K562 (cell line): ENCODE data around the gene CHD2. TPM values are rescaled to one million over a fixed set of nuclear protein-coding genes. Genes with fewer than 3 reads are reported as not detected.

ENCODE experiments used
- CHD2 ChIP-seq: IDR thresholded peaks from 2 replicates; pipeline ENCODE4 v1.6.1; 2011; ENCODE audit warnings: low read depth, low read length
- CTBP1 ChIP-seq: fragments of 450-650 bp; IDR thresholded peaks from 2 replicates; pipeline ENCODE4 v1.6.1; 2016; ENCODE audit warnings: borderline replicate concordance
- CTCF ChIP-seq, 3 experiments: IDR thresholded peaks in 2 of 3; conservative IDR thresholded peaks in 1 of 3; 2 replicates each; pipeline ENCODE4 v1.5.1; 2011 to 2012; ENCODE audit warnings: low read length in 3 of 3, mild to moderate bottlenecking in 3 of 3, control low read depth in 2 of 3, improper control_type of control experiment in 1 of 3, inconsistent platforms in 1 of 3, low read depth in 1 of 3, mixed read lengths in 1 of 3, moderate library complexity in 1 of 3; ENCODE audit not compliant: insufficient read depth in 2 of 3
- CXXC5 ChIP-seq: fragments of 250-450 bp; sonication (Bioruptor Pico); IDR thresholded peaks from 2 replicates; pipeline ENCODE4 v1.8.0; 2022; ENCODE audit warnings: inconsistent platforms, mild to moderate bottlenecking, moderate library complexity
- EHMT2 ChIP-seq: fragments of 450-650 bp; IDR thresholded peaks from 2 replicates; pipeline ENCODE4 v1.6.1; 2018; ENCODE audit warnings: antibody characterized with exemption
- GTF2A2 ChIP-seq: IDR thresholded peaks from 2 replicates; pipeline ENCODE4 v1.6.1; 2016; ENCODE audit warnings: mild to moderate bottlenecking, missing genetic modification characterization, missing compliant biosample characterization
- HNRNPLL ChIP-seq: fragments of 200-400 bp; formaldehyde crosslinking; IDR thresholded peaks from 2 replicates; pipeline ENCODE4 v1.6.1; 2017; ENCODE audit warnings: low read length, low read depth, mild to moderate bottlenecking; ENCODE audit not compliant: poor library complexity, severe bottlenecking
- KDM5B ChIP-seq: fragments of 200-600 bp; sonication (generic); IDR thresholded peaks from 2 replicates; pipeline ENCODE4 v1.6.1; 2012; ENCODE audit warnings: low read depth, mild to moderate bottlenecking, moderate library complexity, low read length, control low read depth, inconsistent platforms; ENCODE audit not compliant: insufficient replicate concordance
- LCOR ChIP-seq: sonication (generic); formaldehyde crosslinking; IDR thresholded peaks from 2 replicates; pipeline ENCODE4 v1.8.0; 2022; ENCODE audit warnings: mild to moderate bottlenecking, missing genetic modification reagents
- MTA3 ChIP-seq: fragments of 450-650 bp; formaldehyde crosslinking; IDR thresholded peaks from 2 replicates; pipeline ENCODE4 v1.6.1; 2017; ENCODE audit warnings: mild to moderate bottlenecking, borderline replicate concordance
- NCOR1 ChIP-seq: fragments of 450-650 bp; IDR thresholded peaks from 2 replicates; pipeline ENCODE4 v1.6.1; 2016; ENCODE audit warnings: mild to moderate bottlenecking, moderate library complexity
- SOX6 ChIP-seq: fragments of 450-650 bp; IDR thresholded peaks from 2 replicates; pipeline ENCODE4 v1.6.1; 2014; ENCODE audit warnings: mild to moderate bottlenecking
- TBL1XR1 ChIP-seq, 2 experiments: IDR thresholded peaks; 2 replicates each; pipeline ENCODE4 v1.6.1; 2012; ENCODE audit warnings: improper control_type of control experiment in 2 of 2, low read length in 2 of 2, mild to moderate bottlenecking in 1 of 2
- ZBTB17 ChIP-seq: fragments of 450-650 bp; formaldehyde crosslinking; IDR thresholded peaks from 2 replicates; pipeline ENCODE4 v1.4.0; 2020; ENCODE audit warnings: mild to moderate bottlenecking
- ZBTB7A ChIP-seq: IDR thresholded peaks from 2 replicates; pipeline ENCODE4 v1.6.1; 2011; ENCODE audit warnings: low read depth, mild to moderate bottlenecking, low read length, moderate library complexity, borderline replicate concordance; ENCODE audit not compliant: control insufficient read depth
- polyA plus RNA-seq, 8 experiments: library from polyadenylated mRNA; depleted of rRNA in 4 of 8; stranded (reverse) in 5 of 8; unstranded in 3 of 8; fragments of >200 nt; fragmentation: Nextera tagmentation in 2 of 8; fragmentation: Illumina TruSeq in 1 of 8; extraction: Ambion mirVana in 2 of 8; extraction: Trizol in 1 of 8; gene quantifications; 2 replicates each; pipeline versions ENCODE4 v1.2.1 to v1.2.3, GENCODE V29; 2011 to 2014; ENCODE audit warnings: inconsistent platforms in 1 of 8, missing spikeins in 1 of 8
- total RNA-seq, 7 experiments: library from RNA; depleted of rRNA in 6 of 7; stranded (reverse); fragments of >200 nt in 6 of 7; fragmentation: Illumina TruSeq in 2 of 7; extraction: Trizol in 2 of 7; gene quantifications; 2 replicates each; pipeline versions ENCODE4 v1.2.1 to v1.2.3, GENCODE V29; 2011 to 2021; ENCODE audit warnings: low replicate concordance in 1 of 7
- TF ChIP-seq, protein P1 (sequence below): fragments of 150-350 bp; IDR thresholded peaks from 2 replicates; pipeline ENCODE4 v1.6.1; 2014; ENCODE audit warnings: low read depth, mild to moderate bottlenecking, low read length, borderline replicate concordance
- TF ChIP-seq, protein P2 (sequence below): fragments of 250-450 bp; sonication (Bioruptor Pico); IDR thresholded peaks from 2 replicates; pipeline ENCODE4 v1.8.0; 2021; ENCODE audit warnings: mild to moderate bottlenecking, moderate library complexity
- TF ChIP-seq, protein P3 (sequence below): fragments of 450-650 bp; formaldehyde crosslinking; conservative IDR thresholded peaks from 2 replicates; pipeline ENCODE4 v1.4.0; 2022; ENCODE audit warnings: mild to moderate bottlenecking, missing genetic modification characterization

CHD2 gene
- total and polyA plus RNA-seq, 9 of the 15 experiments (the other 6 are each of a cell fraction or from before 2014, with no cell fraction given), result 38.9 to 70.8 (median 56.2) TPM

GRCh38 chr15:92899948-92900730 is at the start of gene CHD2 (continued):
- TF ChIP-seq MTA3 (peak; percentile 74; the same call in 1 of the 2 replicates), KDM5B (peak; percentile 97), CTCF (IDR thresholded peaks at IDR 0.05 in 2 of 3, conservative IDR thresholded peaks at IDR 0.05 in 1 of 3; ENCODE audit: insufficient read depth in 2 of 3, low read depth in 1 of 3, low read length in 3 of 3) (no peak; a peak in 1 of 6 replicates), SOX6 (0 out of 2 replicates have a peak, but pooled peaks have one; percentile 13), CHD2 (no peak), EHMT2 (no peak), HNRNPLL (peak; percentile 97), GTF2A2 (tag) (peak; percentile 77; the same call in 1 of the 2 replicates), CTBP1 (peak; percentile 64; the same call in 1 of the 2 replicates), NCOR1 (no peak), ZBTB17 (CRISPR knock-in tag) (0 out of 2 replicates have a peak, but pooled peaks have one; percentile 31), CXXC5 (CRISPR knock-in tag) (peak; percentile 52; the same call in 1 of the 2 replicates), TBL1XR1 (IDR thresholded peaks at IDR 0.05; ENCODE audit: low read length in 2 of 2) (no peak; a peak in 2 of 4 replicates), ZBTB7A (peak; percentile 97), LCOR (0 out of 2 replicates have a peak, but pooled peaks have one; percentile 81)
- TF ChIP-seq, protein P1, sequence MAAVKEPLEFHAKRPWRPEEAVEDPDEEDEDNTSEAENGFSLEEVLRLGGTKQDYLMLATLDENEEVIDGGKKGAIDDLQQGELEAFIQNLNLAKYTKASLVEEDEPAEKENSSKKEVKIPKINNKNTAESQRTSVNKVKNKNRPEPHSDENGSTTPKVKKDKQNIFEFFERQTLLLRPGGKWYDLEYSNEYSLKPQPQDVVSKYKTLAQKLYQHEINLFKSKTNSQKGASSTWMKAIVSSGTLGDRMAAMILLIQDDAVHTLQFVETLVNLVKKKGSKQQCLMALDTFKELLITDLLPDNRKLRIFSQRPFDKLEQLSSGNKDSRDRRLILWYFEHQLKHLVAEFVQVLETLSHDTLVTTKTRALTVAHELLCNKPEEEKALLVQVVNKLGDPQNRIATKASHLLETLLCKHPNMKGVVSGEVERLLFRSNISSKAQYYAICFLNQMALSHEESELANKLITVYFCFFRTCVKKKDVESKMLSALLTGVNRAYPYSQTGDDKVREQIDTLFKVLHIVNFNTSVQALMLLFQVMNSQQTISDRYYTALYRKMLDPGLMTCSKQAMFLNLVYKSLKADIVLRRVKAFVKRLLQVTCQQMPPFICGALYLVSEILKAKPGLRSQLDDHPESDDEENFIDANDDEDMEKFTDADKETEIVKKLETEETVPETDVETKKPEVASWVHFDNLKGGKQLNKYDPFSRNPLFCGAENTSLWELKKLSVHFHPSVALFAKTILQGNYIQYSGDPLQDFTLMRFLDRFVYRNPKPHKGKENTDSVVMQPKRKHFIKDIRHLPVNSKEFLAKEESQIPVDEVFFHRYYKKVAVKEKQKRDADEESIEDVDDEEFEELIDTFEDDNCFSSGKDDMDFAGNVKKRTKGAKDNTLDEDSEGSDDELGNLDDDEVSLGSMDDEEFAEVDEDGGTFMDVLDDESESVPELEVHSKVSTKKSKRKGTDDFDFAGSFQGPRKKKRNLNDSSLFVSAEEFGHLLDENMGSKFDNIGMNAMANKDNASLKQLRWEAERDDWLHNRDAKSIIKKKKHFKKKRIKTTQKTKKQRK, result no peak
- TF ChIP-seq, protein P2, sequence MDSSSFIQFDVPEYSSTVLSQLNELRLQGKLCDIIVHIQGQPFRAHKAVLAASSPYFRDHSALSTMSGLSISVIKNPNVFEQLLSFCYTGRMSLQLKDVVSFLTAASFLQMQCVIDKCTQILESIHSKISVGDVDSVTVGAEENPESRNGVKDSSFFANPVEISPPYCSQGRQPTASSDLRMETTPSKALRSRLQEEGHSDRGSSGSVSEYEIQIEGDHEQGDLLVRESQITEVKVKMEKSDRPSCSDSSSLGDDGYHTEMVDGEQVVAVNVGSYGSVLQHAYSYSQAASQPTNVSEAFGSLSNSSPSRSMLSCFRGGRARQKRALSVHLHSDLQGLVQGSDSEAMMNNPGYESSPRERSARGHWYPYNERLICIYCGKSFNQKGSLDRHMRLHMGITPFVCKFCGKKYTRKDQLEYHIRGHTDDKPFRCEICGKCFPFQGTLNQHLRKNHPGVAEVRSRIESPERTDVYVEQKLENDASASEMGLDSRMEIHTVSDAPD (CRISPR knock-in tag), result no peak
- TF ChIP-seq, protein P3, sequence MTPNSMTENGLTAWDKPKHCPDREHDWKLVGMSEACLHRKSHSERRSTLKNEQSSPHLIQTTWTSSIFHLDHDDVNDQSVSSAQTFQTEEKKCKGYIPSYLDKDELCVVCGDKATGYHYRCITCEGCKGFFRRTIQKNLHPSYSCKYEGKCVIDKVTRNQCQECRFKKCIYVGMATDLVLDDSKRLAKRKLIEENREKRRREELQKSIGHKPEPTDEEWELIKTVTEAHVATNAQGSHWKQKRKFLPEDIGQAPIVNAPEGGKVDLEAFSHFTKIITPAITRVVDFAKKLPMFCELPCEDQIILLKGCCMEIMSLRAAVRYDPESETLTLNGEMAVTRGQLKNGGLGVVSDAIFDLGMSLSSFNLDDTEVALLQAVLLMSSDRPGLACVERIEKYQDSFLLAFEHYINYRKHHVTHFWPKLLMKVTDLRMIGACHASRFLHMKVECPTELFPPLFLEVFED (CRISPR knock-in tag), result 0 out of 2 replicates have a peak, but pooled peaks have one; percentile 11
